ENCODE data around the gene SYCE3. TPM values are rescaled to one million over a fixed set of nuclear protein-coding genes. Genes with fewer than 3 reads are reported as not detected.

The SYCE3 gene
- total and polyA plus RNA-seq, 4 experiments from 2014 or later: 0.83 TPM; not detected in 3

- no peak within 1 kb of the TSS for H3K4me3 ChIP-seq (ENCODE audit: low read length in 2 of 2)
- H3K27ac ChIP-seq (ENCODE audit: low read depth, low read length): no peak within 1 kb of the TSS
- peak within 1 kb of the TSS in 4 of 7 donors; percentile 6 to 46 (median 20) for H3K27ac Mint-ChIP-seq
- POLR2A ChIA-PET (ENCODE audit: partially characterized antibody): interaction anchor here (1.0 to 1.4 kb wide), 2 partner anchors 51 to 75 kb away, joined by 4 to 6 read pairs; partner anchors contain the start of gene SCO2
- peaks cover 1 to 14% of the 10 kb centered on the region in 2 donors for H3K36me3 Mint-ChIP-seq
- intact Hi-C loops (cut with micrococcal nuclease): no loop called here
- H3K36me3 ChIP-seq (ENCODE audit: insufficient read depth, low read length): no peaks in the 10 kb centered on the region
- CTCF ChIA-PET (ENCODE audit: partially characterized antibody): no interaction called here
- H3K27me3 ChIP-seq (ENCODE audit: insufficient read depth, low read length): peaks cover 7% of the 10 kb centered on the region
- no peaks in the 10 kb centered on the region for H3K9me3 ChIP-seq (ENCODE audit: control insufficient read depth in 1 of 2, low read length in 2 of 2)
- H3K9me3 Mint-ChIP-seq: peaks cover 0 to 7% (median 0%) of the 10 kb centered on the region in 8 donors
- peaks cover 21 to 27% of the 10 kb centered on the region in 2 donors for H3K27me3 Mint-ChIP-seq
- H3K4me3 Mint-ChIP-seq: peak within 1 kb of the TSS; percentile 71 to 88 (median 80)
- H3K4me1 Mint-ChIP-seq: peaks cover 8 to 14% (median 11%) of the 10 kb centered on the region in 4 donors
- no peak for DNase-seq
- no peaks in the 10 kb centered on the region for H3K4me1 ChIP-seq (ENCODE audit: insufficient read depth, low read length)
Observed at GRCh38 chr22:50600538-50600937, 37.8 kb upstream of the SYCE3 start, which contains the start of gene MAPK8IP2. Gene MAPK8IP2 (plus strand): TSS chr22:50600793. CDS start chr22:50600819, 26 bp downstream.

GRCh38 chr22:50599816-50600455, 37.2 kb upstream of the SYCE3 start:
- Mint-ChIP-seq H3K27me3 (peaks cover 21 to 25% of the 10 kb centered on the region in 2 donors), H3K36me3 (peaks cover 1 to 14% of the 10 kb centered on the region in 2 donors), H3K4me3 (peak overlapping the region; percentile 25 to 82 (median 63)), H3K27ac (peak overlapping the region in 2 of 7 donors; percentile 6 to 46), H3K9me3 (peaks cover 0 to 7% (median 0%) of the 10 kb centered on the region in 8 donors), H3K4me1 (peaks cover 8 to 14% (median 11%) of the 10 kb centered on the region in 4 donors)
- POLR2A ChIA-PET (ENCODE audit: partially characterized antibody): interaction anchor here (0.7 to 1.4 kb wide), 3 partner anchors 21 to 74 kb away, joined by 3 to 6 read pairs (median 4); partner anchors contain the start of gene SCO2
- H3K9me3 ChIP-seq (ENCODE audit: control insufficient read depth in 1 of 2, low read length in 2 of 2): no peaks in the 10 kb centered on the region
- CTCF ChIA-PET (ENCODE audit: partially characterized antibody): no interaction called here
- no peak overlapping the region for H3K4me3 ChIP-seq (ENCODE audit: low read length in 2 of 2)
- H3K4me1 ChIP-seq (ENCODE audit: insufficient read depth, low read length): no peaks in the 10 kb centered on the region
- intact Hi-C loops (cut with micrococcal nuclease): no loop called here
- DNase-seq: peak; percentile 62 to 71 (median 64)
- H3K27me3 ChIP-seq (ENCODE audit: insufficient read depth, low read length): peaks cover 7% of the 10 kb centered on the region
- no peak overlapping the region for H3K27ac ChIP-seq (ENCODE audit: low read depth, low read length)
- H3K36me3 ChIP-seq (ENCODE audit: insufficient read depth, low read length): no peaks in the 10 kb centered on the region

GRCh38 chr22:50597097-50597496, 34.4 kb upstream of the SYCE3 start:
- no peak overlapping the region for H3K4me3 ChIP-seq (ENCODE audit: low read length in 2 of 2)
- H3K9me3 ChIP-seq (ENCODE audit: control insufficient read depth in 1 of 2, low read length in 2 of 2): no peaks in the 10 kb centered on the region
- H3K27ac ChIP-seq (ENCODE audit: low read depth, low read length): no peak overlapping the region
- no peak for DNase-seq
- POLR2A ChIA-PET (ENCODE audit: partially characterized antibody): interaction anchor here (1.3 kb wide), 1 partner anchor 24 kb away, joined by 3 read pairs; no protein-coding TSS in a partner anchor
- Mint-ChIP-seq H3K36me3 (peaks cover 1 to 14% of the 10 kb centered on the region in 2 donors), H3K4me1 (peaks cover 5 to 11% (median 9%) of the 10 kb centered on the region in 4 donors), H3K27ac (peak overlapping the region in 1 of 7 donors; percentile 52), H3K27me3 (peaks cover 11 to 15% of the 10 kb centered on the region in 2 donors), H3K9me3 (peaks cover 0 to 7% (median 0%) of the 10 kb centered on the region in 8 donors), H3K4me3 (no peak overlapping the region)
- CTCF ChIA-PET (ENCODE audit: partially characterized antibody): no interaction called here
- peaks cover 3% of the 10 kb centered on the region for H3K27me3 ChIP-seq (ENCODE audit: insufficient read depth, low read length)
- no peaks in the 10 kb centered on the region for H3K36me3 ChIP-seq (ENCODE audit: insufficient read depth, low read length)
- H3K4me1 ChIP-seq (ENCODE audit: insufficient read depth, low read length): no peaks in the 10 kb centered on the region
- intact Hi-C loops (cut with micrococcal nuclease): no loop called here

GRCh38 chr22:50595189-50595588, 32.5 kb upstream of the SYCE3 start:
- ChIA-PET CTCF (ENCODE audit: partially characterized antibody) (no interaction called here), POLR2A (ENCODE audit: partially characterized antibody) (interaction anchor here (0.7 kb wide), 1 partner anchor 745 kb away, joined by 3 read pairs; no protein-coding TSS in a partner anchor)
- no peaks in the 10 kb centered on the region for H3K4me1 ChIP-seq (ENCODE audit: insufficient read depth, low read length)
- H3K4me3 Mint-ChIP-seq: no peak overlapping the region
- peaks cover 0 to 5% (median 0%) of the 10 kb centered on the region in 8 donors for H3K9me3 Mint-ChIP-seq
- H3K27me3 ChIP-seq (ENCODE audit: insufficient read depth, low read length): no peaks in the 10 kb centered on the region
- intact Hi-C loops (cut with micrococcal nuclease): no loop called here
- peaks cover 1 to 5% (median 4%) of the 10 kb centered on the region in 4 donors for H3K4me1 Mint-ChIP-seq
- H3K9me3 ChIP-seq (ENCODE audit: control insufficient read depth in 1 of 2, low read length in 2 of 2): no peaks in the 10 kb centered on the region
- DNase-seq: no peak
- peaks cover 0 to 18% of the 10 kb centered on the region in 2 donors for H3K36me3 Mint-ChIP-seq
- no peak overlapping the region for H3K4me3 ChIP-seq (ENCODE audit: low read length in 2 of 2)
- H3K27me3 Mint-ChIP-seq: peaks cover 4 to 9% of the 10 kb centered on the region in 2 donors
- H3K36me3 ChIP-seq (ENCODE audit: insufficient read depth, low read length): no peaks in the 10 kb centered on the region
- H3K27ac ChIP-seq (ENCODE audit: low read depth, low read length): no peak overlapping the region
- no peak overlapping the region for H3K27ac Mint-ChIP-seq

GRCh38 chr22:50587407-50587806, 24.7 kb upstream of the SYCE3 start:
- no peak for DNase-seq
- Mint-ChIP-seq H3K4me1 (peaks cover 6 to 13% (median 7%) of the 10 kb centered on the region in 4 donors), H3K4me3 (no peak overlapping the region), H3K36me3 (peaks cover 4 to 6% of the 10 kb centered on the region in 2 donors), H3K27me3 (no peaks in the 10 kb centered on the region), H3K9me3 (no peaks in the 10 kb centered on the region), H3K27ac (no peak overlapping the region)
- Histone ChIP-seq H3K27me3 (ENCODE audit: insufficient read depth, low read length) (no peaks in the 10 kb centered on the region), H3K27ac (ENCODE audit: low read depth, low read length) (no peak overlapping the region), H3K9me3 (ENCODE audit: control insufficient read depth in 1 of 2, low read length in 2 of 2) (no peaks in the 10 kb centered on the region), H3K36me3 (ENCODE audit: insufficient read depth, low read length) (no peaks in the 10 kb centered on the region), H3K4me3 (ENCODE audit: low read length in 2 of 2) (no peak overlapping the region), H3K4me1 (ENCODE audit: insufficient read depth, low read length) (peaks cover 7% of the 10 kb centered on the region)
- intact Hi-C loops (cut with micrococcal nuclease): no loop called here
- POLR2A ChIA-PET (ENCODE audit: partially characterized antibody): interaction anchor here (0.8 kb wide), 1 partner anchor 10 kb away, joined by 3 read pairs; no protein-coding TSS in a partner anchor
- CTCF ChIA-PET (ENCODE audit: partially characterized antibody): no interaction called here

GRCh38 chr22:50586416-50586815, 23.7 kb upstream of the SYCE3 start:
- Mint-ChIP-seq H3K27me3 (no peaks in the 10 kb centered on the region), H3K4me1 (peaks cover 6 to 20% (median 10%) of the 10 kb centered on the region in 4 donors), H3K36me3 (peaks cover 0 to 6% of the 10 kb centered on the region in 2 donors), H3K9me3 (no peaks in the 10 kb centered on the region), H3K4me3 (peak overlapping the region in 1 of 8 donors; percentile 21), H3K27ac (no peak overlapping the region)
- no peaks in the 10 kb centered on the region for H3K9me3 ChIP-seq (ENCODE audit: control insufficient read depth in 1 of 2, low read length in 2 of 2)
- ChIA-PET POLR2A (ENCODE audit: partially characterized antibody) (no interaction called here), CTCF (ENCODE audit: partially characterized antibody) (no interaction called here)
- intact Hi-C loops (cut with micrococcal nuclease): no loop called here
- peaks cover 14% of the 10 kb centered on the region for H3K4me1 ChIP-seq (ENCODE audit: insufficient read depth, low read length)
- H3K27ac ChIP-seq (ENCODE audit: low read depth, low read length): no peak overlapping the region
- no peak for DNase-seq
- H3K27me3 ChIP-seq (ENCODE audit: insufficient read depth, low read length): no peaks in the 10 kb centered on the region
- H3K36me3 ChIP-seq (ENCODE audit: insufficient read depth, low read length): no peaks in the 10 kb centered on the region
- H3K4me3 ChIP-seq (ENCODE audit: low read length in 2 of 2): no peak overlapping the region

- Mint-ChIP-seq H3K9me3 (no peaks in the 10 kb centered on the region), H3K36me3 (peaks cover 0 to 6% of the 10 kb centered on the region in 2 donors), H3K27me3 (no peaks in the 10 kb centered on the region), H3K27ac (peak overlapping the region in 1 of 7 donors; percentile 53), H3K4me3 (no peak overlapping the region), H3K4me1 (peaks cover 6 to 24% (median 11%) of the 10 kb centered on the region in 4 donors)
- no peaks in the 10 kb centered on the region for H3K27me3 ChIP-seq (ENCODE audit: insufficient read depth, low read length)
- POLR2A ChIA-PET (ENCODE audit: partially characterized antibody): interaction anchor here (1.8 kb wide), 1 partner anchor 60 kb away, joined by 6 read pairs; the partner anchor contains the start of gene SCO2
- peaks cover 20% of the 10 kb centered on the region for H3K4me1 ChIP-seq (ENCODE audit: insufficient read depth, low read length)
- intact Hi-C loops (cut with micrococcal nuclease): no loop called here
- H3K4me3 ChIP-seq (ENCODE audit: low read length in 2 of 2): no peak overlapping the region
- CTCF ChIA-PET (ENCODE audit: partially characterized antibody): no interaction called here
- no peaks in the 10 kb centered on the region for H3K36me3 ChIP-seq (ENCODE audit: insufficient read depth, low read length)
- H3K9me3 ChIP-seq (ENCODE audit: control insufficient read depth in 1 of 2, low read length in 2 of 2): no peaks in the 10 kb centered on the region
- no peak for DNase-seq
- H3K27ac ChIP-seq (ENCODE audit: low read depth, low read length): no peak overlapping the region
Observed at GRCh38 chr22:50585781-50586180, 23.1 kb upstream of the SYCE3 start.
